H1 (cell line): ENCODE measurements around the gene GPA33. TPM values are rescaled to one million over a fixed set of nuclear protein-coding genes. Genes with fewer than 3 reads are reported as not detected.

Source experiments
- CHD1 ChIP-seq: IDR thresholded peaks from 2 replicates; pipeline ENCODE4 v1.6.1; 2012; ENCODE audit warnings: low read depth, low read length, improper control_type of control experiment
- HDAC2 ChIP-seq, 2 experiments: fragments of 300-600 bp in 1 of 2; sonication (generic) in 1 of 2; IDR thresholded peaks; 2 replicates each; pipeline ENCODE4 v1.6.1; 2011 to 2012; ENCODE audit warnings: low read depth in 2 of 2, low read length in 2 of 2, mild to moderate bottlenecking in 2 of 2, moderate library complexity in 2 of 2, borderline replicate concordance in 1 of 2, inconsistent platforms in 1 of 2
- TBP ChIP-seq: IDR thresholded peaks from 2 replicates; pipeline ENCODE4 v1.6.1; 2011; ENCODE audit warnings: low read depth, low read length, improper control_type of control experiment
- TCF12 ChIP-seq: IDR thresholded peaks from 2 replicates; pipeline ENCODE4 v1.6.1; 2011; ENCODE audit warnings: low read depth, mild to moderate bottlenecking, low read length
- polyA plus RNA-seq, 7 experiments: library from polyadenylated mRNA; depleted of rRNA in 3 of 7; stranded (reverse) in 5 of 7; unstranded in 2 of 7; fragments of >200 nt in 5 of 7; fragments of 200-250 nt in 2 of 7; gene quantifications; 1 replicate in 5 of 7; 2 replicates in 1 of 7; 4 replicates in 1 of 7; pipeline versions ENCODE4 v1.2.1 to v1.2.3, GENCODE V29; 2011 to 2013; ENCODE audit warnings: missing spikeins in 2 of 7, mixed read lengths in 2 of 7
- total RNA-seq: library from RNA; stranded (reverse); fragmentation: NEBNext Ultra II Directional; extraction: Animal tissue kit (Norgen Biotek cat#: 25700); gene quantifications from 2 replicates; pipeline ENCODE4 v1.2.1, GENCODE V29; 2021
- TF ChIP-seq, protein P1 (sequence below): IDR thresholded peaks from 2 replicates; pipeline ENCODE4 v1.6.1; 2012; ENCODE audit warnings: low read length, inconsistent platforms

Gene GPA33
- total and polyA plus RNA-seq, 2 of the 8 experiments (the other 6 are each of a cell fraction or from before 2014, with no cell fraction given), result 0.19 to 0.67 TPM

DNA sequence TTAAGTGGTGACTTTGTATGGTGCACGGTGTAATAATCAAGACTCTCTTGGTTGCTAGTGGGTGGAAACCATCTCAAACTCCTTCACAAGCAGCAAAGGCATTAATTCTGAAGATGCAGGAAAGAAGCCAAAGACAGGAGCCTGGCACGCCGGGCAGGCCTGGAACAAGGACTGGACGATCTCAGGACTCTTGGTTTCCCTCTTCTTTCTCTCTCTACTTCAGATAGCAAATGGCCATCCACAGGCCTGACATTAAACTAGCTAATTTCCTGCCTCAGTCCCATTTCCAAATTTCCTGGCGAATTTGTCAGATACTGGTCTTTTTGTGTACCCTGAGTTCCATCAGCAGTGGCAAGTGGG, 31.9 kb upstream of the GPA33 start (continued):
- TF ChIP-seq, protein P1, sequence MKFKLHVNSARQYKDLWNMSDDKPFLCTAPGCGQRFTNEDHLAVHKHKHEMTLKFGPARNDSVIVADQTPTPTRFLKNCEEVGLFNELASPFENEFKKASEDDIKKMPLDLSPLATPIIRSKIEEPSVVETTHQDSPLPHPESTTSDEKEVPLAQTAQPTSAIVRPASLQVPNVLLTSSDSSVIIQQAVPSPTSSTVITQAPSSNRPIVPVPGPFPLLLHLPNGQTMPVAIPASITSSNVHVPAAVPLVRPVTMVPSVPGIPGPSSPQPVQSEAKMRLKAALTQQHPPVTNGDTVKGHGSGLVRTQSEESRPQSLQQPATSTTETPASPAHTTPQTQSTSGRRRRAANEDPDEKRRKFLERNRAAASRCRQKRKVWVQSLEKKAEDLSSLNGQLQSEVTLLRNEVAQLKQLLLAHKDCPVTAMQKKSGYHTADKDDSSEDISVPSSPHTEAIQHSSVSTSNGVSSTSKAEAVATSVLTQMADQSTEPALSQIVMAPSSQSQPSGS, result no peak
- no peak for TF ChIP-seq TBP
- no peak for TF ChIP-seq TCF12
- TF ChIP-seq CHD1, result no peak
- no peak for TF ChIP-seq HDAC2 (IDR thresholded peaks at IDR 0.05; ENCODE audit: borderline replicate concordance in 1 of 2, low read depth in 2 of 2, low read length in 2 of 2)
